CD4-positive, alpha-beta T cell treated with Interleukin-6 for 4 hours (primary cell): Measurements from ENCODE around the gene ACADM.
"Not testable (repeated sequence)": the region's sequence is repeated elsewhere in the genome, so short reads cannot be mapped to it uniquely, and the experiment has no call there.

Experiments used
- DNase-seq: peaks from one replicate; pipeline ENCODE4 v3.0.0-alpha.2; 2020; ENCODE audit warnings: mixed read lengths

The ACADM gene

GRCh38 chr1:75724472-75725022, at the start of gene ACADM:
ACADM (plus strand) TSS chr1:75724709; CDS start chr1:75724788, 79 bp downstream.
- DNase-seq: peak; percentile 88

DNA sequence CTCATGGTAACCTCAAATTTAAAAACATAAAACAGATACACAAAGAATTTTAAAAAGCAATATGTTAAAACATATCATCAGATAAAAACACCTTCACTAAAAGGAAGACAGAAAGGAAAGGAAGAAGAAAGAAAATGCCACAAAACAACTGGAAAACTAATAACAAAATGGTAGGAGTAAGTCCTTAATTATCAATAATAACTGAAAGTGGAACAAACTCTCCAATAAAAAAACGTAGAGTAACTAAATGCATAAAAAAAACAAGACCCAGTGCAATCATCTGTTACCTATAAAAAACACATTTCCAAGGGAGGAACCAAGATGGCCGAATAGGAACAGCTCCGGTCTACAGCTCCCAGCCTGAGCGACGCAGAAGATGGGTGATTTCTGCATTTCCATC, 47.1 kb upstream of the ACADM start:
- DNase-seq: no peak

DNA sequence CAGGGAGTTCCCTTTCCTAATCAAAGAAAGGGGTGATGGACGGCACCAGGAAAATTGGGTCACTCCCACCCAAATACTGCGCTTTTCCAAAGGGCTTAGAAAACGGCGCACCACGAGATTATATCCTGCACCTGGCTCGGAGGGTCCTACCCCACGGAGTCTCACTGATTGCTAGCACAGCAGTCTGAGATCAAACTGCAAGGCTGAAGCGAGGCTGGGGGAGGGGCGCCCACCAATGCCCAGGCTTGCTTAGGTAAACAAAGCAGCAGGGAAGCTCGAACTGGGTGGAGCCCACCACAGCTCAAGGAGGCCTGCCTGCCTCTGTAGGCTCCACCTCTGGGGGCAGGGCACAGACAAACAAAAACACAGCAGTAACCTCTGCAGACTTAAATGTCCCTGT, 46.5 kb upstream of the ACADM start:
- DNase-seq: not testable (repeated sequence)

- no peak for DNase-seq
Measured at GRCh38 chr1:75690547-75690946, 34.0 kb upstream of the ACADM start.

DNA sequence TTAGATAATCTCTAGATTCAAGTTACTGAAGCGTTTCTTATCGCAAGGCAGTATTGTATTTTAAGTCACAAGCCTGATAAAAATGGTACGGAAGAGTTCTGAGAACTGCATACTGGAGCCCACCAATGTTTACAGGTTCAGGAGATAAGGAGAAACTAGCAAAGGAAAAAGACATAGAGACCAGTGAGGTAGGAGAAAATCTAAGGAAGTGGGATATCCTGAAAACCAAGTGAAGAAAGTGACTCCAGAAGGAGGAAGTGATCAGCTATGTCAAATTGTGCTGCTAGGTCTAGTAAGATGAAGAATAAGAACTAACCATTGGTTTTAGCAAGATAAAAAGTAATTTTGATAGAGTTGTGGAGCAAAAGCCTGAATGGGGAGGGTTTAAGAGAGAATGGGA, 31.0 kb upstream of the ACADM start:
- DNase-seq: no peak

- DNase-seq: no peak
Measured at GRCh38 chr1:75696000-75696399, 28.5 kb upstream of the ACADM start.

- no peak for DNase-seq
Measured at GRCh38 chr1:75707191-75707590, 17.3 kb upstream of the ACADM start.

DNA sequence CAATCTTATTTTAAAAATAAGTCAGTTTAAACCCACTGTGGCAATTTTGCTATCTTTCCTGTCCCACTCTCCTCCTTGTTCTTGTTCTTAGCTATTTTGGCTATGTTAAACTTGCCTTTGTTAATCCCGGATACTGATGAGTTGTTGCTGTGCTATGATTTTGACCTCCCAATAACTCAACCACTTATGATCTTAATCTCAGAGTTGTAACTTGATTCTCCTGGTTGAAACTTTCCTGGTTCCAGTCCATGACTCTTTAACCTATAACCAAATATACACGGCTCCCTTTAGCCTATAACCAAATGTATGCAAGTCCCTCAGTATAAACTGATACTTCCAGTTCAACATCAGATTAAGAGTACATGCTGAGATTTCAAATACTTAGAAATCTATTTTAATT, 15.6 kb upstream of the ACADM start:
- DNase-seq: no peak

GRCh38 chr1:75710832-75711231, 13.7 kb upstream of the ACADM start:
- DNase-seq: no peak

- no peak for DNase-seq
Measured at GRCh38 chr1:75711846-75712245, 12.7 kb upstream of the ACADM start.

GRCh38 chr1:75712306-75712705, 12.2 kb upstream of the ACADM start:
- no peak for DNase-seq

GRCh38 chr1:75719810-75720209, 4.7 kb upstream of the ACADM start:
- DNase-seq: no peak

- no peak for DNase-seq
Measured at GRCh38 chr1:75720325-75720724, 4.2 kb upstream of the ACADM start.

DNA sequence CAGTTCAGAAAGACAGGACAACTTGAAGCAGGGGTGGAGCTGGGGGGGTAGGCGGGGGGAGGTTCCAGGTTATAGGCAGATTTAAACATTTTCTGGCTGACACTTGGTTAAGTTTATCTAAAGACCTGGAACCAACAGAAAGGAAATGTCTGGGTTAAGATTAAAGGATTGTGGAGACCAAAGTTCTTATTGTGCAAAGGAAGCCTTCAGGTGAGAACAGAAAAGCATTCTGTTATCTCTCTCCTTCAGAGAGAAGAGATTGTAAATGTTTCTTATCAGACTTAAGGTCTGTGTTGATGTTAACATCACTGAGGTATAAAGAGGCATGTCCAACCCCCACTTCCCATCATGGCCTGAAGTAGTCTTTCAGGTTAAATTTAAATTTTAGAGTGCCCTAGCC, 3.7 kb upstream of the ACADM start:
- DNase-seq: peak; percentile 7

- not testable (repeated sequence) for DNase-seq
Measured at GRCh38 chr1:75722246-75722645, 2.3 kb upstream of the ACADM start.

- no peak for DNase-seq
Measured at GRCh38 chr1:75722966-75723365, 1.5 kb upstream of the ACADM start.

- peak; percentile 79 for DNase-seq
Measured at GRCh38 chr1:75723989-75724471, 479 bp upstream of the ACADM start.

DNA sequence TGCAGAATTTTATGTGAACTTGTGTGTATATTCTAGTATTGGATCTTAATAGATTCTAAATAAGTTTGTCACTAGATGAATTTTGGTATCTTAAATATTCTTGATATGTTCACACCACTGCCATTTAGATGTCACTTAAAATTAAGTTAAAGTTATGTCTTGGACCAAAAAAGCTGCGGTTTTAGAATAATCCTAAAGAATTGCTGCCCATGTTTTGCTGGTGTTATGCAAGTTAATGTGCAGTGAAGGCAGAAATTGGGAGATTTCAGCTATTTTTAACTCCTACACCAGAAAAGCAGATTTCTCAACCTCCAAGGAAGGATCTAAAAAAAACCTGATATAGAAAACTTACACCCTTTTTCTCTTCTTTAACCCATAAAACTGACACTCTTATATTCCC, 757 bp downstream of the ACADM start:
- DNase-seq: no peak

- no peak for DNase-seq
Measured at GRCh38 chr1:75725861-75726361, 1.4 kb downstream of the ACADM start.

GRCh38 chr1:75727571-75727970, 3.1 kb downstream of the ACADM start:
- no peak for DNase-seq

DNA sequence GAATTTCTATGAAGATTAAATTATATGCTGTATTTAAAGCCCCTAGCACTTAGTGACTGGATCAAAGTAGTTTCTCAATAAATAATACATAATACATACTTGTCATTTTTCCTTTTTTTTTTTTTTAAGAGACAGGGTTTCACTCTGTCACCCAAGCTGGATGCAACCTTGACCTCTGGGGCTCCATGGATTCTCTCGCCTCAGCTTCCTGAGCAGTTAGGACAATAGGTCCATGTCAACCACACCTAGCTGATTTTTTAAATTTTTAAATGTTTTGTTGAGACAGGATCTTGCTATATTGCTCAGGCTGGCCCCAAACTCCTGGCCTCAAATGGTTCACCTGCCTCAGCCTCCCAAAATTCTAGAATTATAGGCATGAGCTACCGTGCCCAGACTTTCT, 5.9 kb downstream of the ACADM start:
- no peak for DNase-seq

DNA sequence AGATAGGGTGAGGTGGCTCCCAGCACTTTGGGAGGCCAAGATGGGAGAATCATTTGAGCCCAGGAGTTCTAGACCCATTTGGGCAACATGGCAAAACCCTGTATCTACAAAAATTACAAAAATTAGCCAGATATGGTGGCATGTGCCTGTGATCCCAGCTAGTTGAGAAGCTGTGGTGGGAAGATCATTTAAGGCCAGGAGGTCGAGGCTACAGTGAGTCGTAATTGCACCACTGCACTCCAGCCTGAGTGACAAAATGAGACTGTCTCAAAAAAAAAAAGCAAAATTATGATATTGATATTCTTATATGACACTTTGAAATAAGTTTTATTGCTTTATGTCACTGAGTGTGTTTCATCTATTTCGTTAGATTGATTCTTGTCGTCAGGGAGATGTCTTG, 7.4 kb downstream of the ACADM start:
- no peak for DNase-seq

DNA sequence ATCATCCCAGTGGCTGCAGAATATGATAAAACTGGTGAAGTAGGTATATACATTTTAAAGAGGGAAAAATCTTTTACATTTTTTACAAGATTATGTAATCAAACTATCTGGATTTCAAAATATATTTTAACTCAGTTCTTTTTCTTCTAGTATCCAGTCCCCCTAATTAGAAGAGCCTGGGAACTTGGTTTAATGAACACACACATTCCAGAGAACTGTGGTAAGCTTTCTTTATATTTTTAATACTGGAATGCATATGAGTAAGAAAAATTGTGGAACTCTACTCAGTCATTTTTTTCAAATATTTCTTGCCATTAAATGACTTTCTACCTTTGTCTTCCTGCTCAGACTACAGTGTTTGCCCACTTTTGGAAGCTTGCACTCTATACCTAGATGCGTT, 8.2 kb downstream of the ACADM start:
- DNase-seq: no peak

DNA sequence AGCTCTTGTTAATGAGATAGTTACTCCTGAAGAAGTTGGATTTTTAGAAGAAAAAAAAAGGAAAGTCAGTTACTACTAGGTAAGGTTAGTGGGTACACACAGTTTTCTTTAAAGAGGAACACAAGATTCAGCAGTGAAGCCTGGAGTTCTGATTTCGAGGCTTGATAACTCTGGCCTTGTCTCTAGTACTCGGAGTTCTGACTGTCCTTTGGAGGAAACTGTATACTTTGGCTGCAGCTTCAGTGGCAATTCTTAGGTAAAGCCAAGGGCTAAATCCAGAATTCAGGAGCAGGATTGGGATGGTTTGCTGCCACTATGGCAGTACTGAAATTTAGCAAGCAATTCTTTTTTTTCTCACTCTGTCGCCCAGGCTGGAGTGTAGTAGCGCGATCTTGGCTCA, 9.2 kb downstream of the ACADM start:
- DNase-seq: no peak

GRCh38 chr1:75736016-75736415, 11.5 kb downstream of the ACADM start:
- DNase-seq: no peak
